MCF 10A (cell line): ENCODE results near the gene UBE2E1. TPM values are rescaled to one million over a fixed set of nuclear protein-coding genes. Genes with fewer than 3 reads are reported as not detected.

Experiments used
- BruUV-seq: library from RNA; stranded (reverse); fragments of 400-500 nt; replicated peaks from 2 replicates; lab custom pipeline; 2021; lab: Mats Ljungman, UMichigan
- CTCF ChIA-PET: fragments of 300-600 bp; sonication (Branson Sonifier 250); formaldehyde crosslinking; extraction: SDS; loops from one replicate; lab custom pipeline; 2021; ENCODE audit warnings: antibody characterized with exemption, inconsistent platforms; lab: Yijun Ruan, JAX
- POLR2A ChIA-PET: fragments of 300-600, 350-650 bp; sonication (Branson Sonifier 250); formaldehyde crosslinking; extraction: SDS; loops from one replicate; lab custom pipeline; 2020; ENCODE audit warnings: antibody characterized with exemption, inconsistent platforms; lab: Yijun Ruan, JAX
- DNase-seq: peaks from one replicate; pipeline ENCODE4 v3.0.0-alpha.2; 2018; ENCODE audit not compliant: unreplicated experiment
- H3K27ac Mint-ChIP-seq: one replicate; pipeline ENCODE4 v1.8.0; 2022; ENCODE audit warnings: mild to moderate bottlenecking, low read depth, mixed read lengths; ENCODE audit not compliant: unreplicated experiment
- H3K27me3 Mint-ChIP-seq: one replicate; pipeline ENCODE4 v1.8.0; 2022; ENCODE audit warnings: mixed read lengths; ENCODE audit not compliant: insufficient read depth, unreplicated experiment
- H3K36me3 Mint-ChIP-seq: one replicate; pipeline ENCODE4 v1.8.0; 2022; ENCODE audit warnings: mild to moderate bottlenecking, moderate library complexity, mixed read lengths; ENCODE audit not compliant: insufficient read depth, unreplicated experiment
- H3K4me1 Mint-ChIP-seq: one replicate; pipeline ENCODE4 v1.8.0; 2022; ENCODE audit warnings: mixed read lengths; ENCODE audit not compliant: insufficient read depth, unreplicated experiment
- H3K4me3 Mint-ChIP-seq: one replicate; pipeline ENCODE4 v1.8.0; 2022; ENCODE audit warnings: mild to moderate bottlenecking, moderate library complexity, mixed read lengths; ENCODE audit not compliant: unreplicated experiment
- H3K9me3 Mint-ChIP-seq: one replicate; pipeline ENCODE4 v1.8.0; 2022; ENCODE audit warnings: mixed read lengths; ENCODE audit not compliant: unreplicated experiment
- CTCF ChIP-seq: fragments of 200-600 bp; IDR thresholded peaks from one replicate; pipeline ENCODE4 v1.8.0; 2022; ENCODE audit warnings: antibody characterized with exemption, mild to moderate bottlenecking; ENCODE audit not compliant: unreplicated experiment
- intact Hi-C: fragments of 100-400 bp; cut with micrococcal nuclease; formaldehyde crosslinking; loops from 2 replicates; pipeline ENCODE4 v1.14.1; 2022
- total RNA-seq: library from RNA; stranded (reverse); gene quantifications from 2 replicates; pipeline ENCODE4 v1.2.3, GENCODE V29; 2022

The UBE2E1 gene
- total RNA-seq, 1 experiment from 2014 or later: 128 TPM

DNA sequence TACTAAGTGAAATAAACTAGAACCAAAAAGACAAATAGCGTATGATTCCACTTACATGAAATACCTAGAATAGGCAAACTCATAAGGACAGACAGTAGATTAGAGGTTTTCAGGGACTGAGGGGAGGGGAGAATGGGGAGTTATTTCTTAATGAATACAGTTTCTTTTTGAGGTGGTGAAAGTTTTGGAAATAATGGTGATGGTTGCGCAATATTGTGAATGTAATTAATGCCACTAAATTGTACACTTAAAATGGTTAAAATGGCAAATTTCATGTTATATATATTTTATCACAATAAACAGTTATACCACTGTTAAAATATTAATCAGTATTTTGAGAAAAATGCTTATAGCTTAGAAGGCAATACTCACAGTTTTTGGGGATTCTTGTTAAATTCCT, 11.0 kb downstream of the UBE2E1 start:
- DNase-seq: no peak
- H3K27me3 Mint-ChIP-seq: no peaks in the 10 kb centered on the region
- no peaks in the 10 kb centered on the region for H3K9me3 Mint-ChIP-seq
- ChIA-PET CTCF (no interaction called here), POLR2A (interaction anchor here (2.0 kb wide), 1 partner anchor 11 kb away, joined by 6 read pairs; no protein-coding TSS in a partner anchor)
- intact Hi-C loops: no loop called here
- no peak for TF ChIP-seq CTCF
- no peak overlapping the region for H3K27ac Mint-ChIP-seq
- H3K36me3 Mint-ChIP-seq: peaks cover 31% of the 10 kb centered on the region
- peaks cover 19% of the 10 kb centered on the region for H3K4me1 Mint-ChIP-seq
- H3K4me3 Mint-ChIP-seq: no peak overlapping the region
- BruUV-seq: no TSS peak

DNA sequence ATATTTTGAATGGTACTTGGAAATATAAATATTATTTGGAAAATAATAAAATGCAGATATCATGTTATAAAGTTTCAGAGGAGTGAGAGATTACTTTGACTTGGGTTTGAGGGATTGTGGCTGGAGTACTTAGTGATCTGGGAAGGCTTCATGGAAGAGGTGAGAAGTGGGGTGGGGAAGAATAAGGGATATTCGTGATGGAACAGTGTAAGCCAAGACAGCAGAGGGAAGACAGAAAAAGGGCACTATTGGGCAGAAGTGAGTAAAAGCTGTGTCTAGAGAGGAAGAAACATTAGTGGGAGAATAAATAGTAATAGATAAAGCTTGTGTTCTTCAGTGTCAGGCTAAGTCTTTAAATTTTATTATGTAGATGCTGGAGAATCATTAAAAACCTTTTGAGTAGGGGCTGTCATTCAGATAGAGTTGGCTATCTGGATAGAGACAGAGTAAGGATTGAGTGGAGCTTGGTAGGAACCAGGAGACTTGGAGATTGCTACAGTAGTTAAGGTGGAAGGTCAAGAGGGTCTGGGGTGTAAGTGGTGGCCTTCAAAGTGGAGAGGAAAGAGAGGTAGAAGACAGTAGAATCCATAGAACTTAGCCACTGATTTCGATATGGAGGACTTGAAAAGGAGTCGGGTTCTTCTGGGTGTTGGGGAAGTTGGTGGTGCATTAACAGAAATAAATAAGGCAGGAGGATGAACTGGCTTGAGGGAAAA, 11.9 kb downstream of the UBE2E1 start:
- ChIA-PET CTCF (interaction anchor here (0.5 kb wide), 1 partner anchor 17 kb away, joined by 3 read pairs; no protein-coding TSS in a partner anchor), POLR2A (interaction anchor here (0.6 to 2.0 kb wide), 2 partner anchors 10 to 31 kb away, joined by 4 to 6 read pairs; no protein-coding TSS in a partner anchor)
- Mint-ChIP-seq H3K27ac (no peak overlapping the region), H3K4me1 (peaks cover 13% of the 10 kb centered on the region), H3K9me3 (no peaks in the 10 kb centered on the region), H3K27me3 (no peaks in the 10 kb centered on the region), H3K36me3 (peaks cover 33% of the 10 kb centered on the region), H3K4me3 (no peak overlapping the region)
- no peak for TF ChIP-seq CTCF
- no peak for DNase-seq
- intact Hi-C loops: no loop called here
- BruUV-seq: no TSS peak

DNA sequence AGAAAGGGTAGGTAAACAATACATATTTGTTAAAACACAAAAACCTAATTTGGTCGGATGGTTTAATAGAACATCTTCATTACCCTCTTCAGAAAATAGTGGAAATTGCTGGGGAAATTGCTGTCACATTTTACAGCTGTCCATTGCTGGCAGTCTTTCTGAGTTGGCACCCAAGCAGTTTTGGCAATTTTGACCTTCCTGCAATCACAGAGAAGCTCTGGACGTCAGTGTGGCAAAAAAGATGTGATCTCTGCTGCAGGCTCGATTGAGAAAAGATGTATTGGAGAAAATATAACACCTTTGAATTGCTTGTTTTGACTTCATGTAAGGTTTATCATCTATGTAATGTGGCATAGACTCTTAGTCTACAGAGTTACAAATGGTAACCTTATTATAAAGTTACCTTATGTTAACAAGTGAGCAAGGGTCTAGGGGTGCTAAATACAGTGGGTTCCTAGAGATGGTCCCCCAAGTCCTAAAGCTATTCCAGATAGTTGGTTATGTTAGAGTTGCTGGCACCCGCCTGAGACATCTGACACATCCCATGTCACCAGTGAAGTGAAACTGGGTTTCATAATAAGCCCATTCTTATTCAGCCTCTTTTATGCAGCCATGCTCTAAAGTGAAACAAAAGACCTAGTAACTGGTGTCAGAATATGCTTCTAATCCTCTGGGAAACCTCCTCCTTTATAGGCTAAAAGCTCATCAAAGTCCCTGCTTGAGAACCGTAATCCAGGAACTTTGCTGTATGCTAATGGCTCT, 14.0 kb downstream of the UBE2E1 start:
- H3K4me3 Mint-ChIP-seq: no peak overlapping the region

More for the DNA sequence above, 14.0 kb downstream of the UBE2E1 start:
- Mint-ChIP-seq H3K27me3 (no peaks in the 10 kb centered on the region), H3K9me3 (no peaks in the 10 kb centered on the region), H3K27ac (no peak overlapping the region), H3K4me1 (peaks cover 12% of the 10 kb centered on the region), H3K36me3 (peaks cover 19% of the 10 kb centered on the region)
- no peak for DNase-seq
- intact Hi-C loops: no loop called here
- POLR2A ChIA-PET: interaction anchor here (1.3 kb wide), 1 partner anchor 13 kb away, joined by 3 read pairs; no protein-coding TSS in a partner anchor
- no TSS peak for BruUV-seq
- TF ChIP-seq CTCF: no peak
- CTCF ChIA-PET: interaction anchor here (0.6 to 0.8 kb wide), 3 partner anchors 8 to 12 kb away, joined by 4 to 5 read pairs (median 4); no protein-coding TSS in a partner anchor
